ENCODE measurements around the gene SLIT3. TPM values are rescaled to one million over a fixed set of nuclear protein-coding genes. Genes with fewer than 3 reads are reported as not detected.

Gene SLIT3
- total and polyA plus RNA-seq, 9 of the 15 experiments (the other 6 are each of a cell fraction or from before 2014, with no cell fraction given): 0.01 to 0.04 TPM; not detected in 7

DNA sequence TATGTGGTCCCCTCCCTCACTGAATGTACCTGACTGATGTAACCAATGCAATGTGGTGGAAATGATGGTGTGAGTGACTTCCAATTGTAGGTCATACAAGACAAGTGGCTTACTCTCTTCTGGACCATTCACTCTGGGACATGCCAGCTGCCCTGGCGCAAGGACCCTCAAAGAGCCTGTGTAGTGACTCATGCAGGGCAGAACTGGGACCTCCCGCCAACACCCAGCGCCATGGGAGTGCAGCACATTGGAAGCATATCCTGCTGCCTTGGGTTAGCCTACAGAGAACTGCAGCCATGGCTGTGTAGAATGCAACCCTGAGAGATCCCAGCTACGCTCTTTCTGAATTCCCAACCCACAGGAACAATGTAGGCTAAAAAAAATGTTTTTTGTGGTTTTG, 631.8 kb downstream of the SLIT3 start:
- ATAC-seq (no peak), FAIRE-seq (no peak), DNase-seq (ENCODE audit: extremely low read depth in 1 of 4, low spot score in 3 of 4) (no peak)
- no TSS peak for BruUV-seq (replicated peaks)
- Histone ChIP-seq H3K36me3 (ENCODE audit: control insufficient read depth, insufficient read depth, low read length) (no peaks in the 10 kb centered on the region), H3K79me2 (ENCODE audit: control insufficient read depth, insufficient read depth, low read length) (no peaks in the 10 kb centered on the region), H2AFZ (ENCODE audit: low read depth, low read length) (no peak overlapping the region), H3K27me3 (ENCODE audit: control insufficient read depth in 2 of 2, insufficient read depth in 2 of 2, low read length in 2 of 2) (peaks cover 7 to 40% of the 10 kb centered on the region in 2 experiments), H3K27ac (ENCODE audit: extremely low read depth, low read depth, low read length) (no peak overlapping the region), H3K4me1 (replicated peaks in 1 of 2; ENCODE audit: control insufficient read depth in 2 of 2, insufficient read depth in 2 of 2, low read length in 2 of 2) (peaks cover 0 to 6% of the 10 kb centered on the region in 2 experiments; a peak in 1 of 5 replicates), H3K9me3 (replicated peaks; ENCODE audit: control insufficient read depth, insufficient read depth, low read depth, low read length) (no peaks in the 10 kb centered on the region), H3K9ac (ENCODE audit: insufficient read depth in 1 of 2, low read depth in 2 of 2, low read length in 2 of 2) (no peak overlapping the region), H4K20me1 (replicated peaks; ENCODE audit: control insufficient read depth, insufficient read depth, low read length) (0 out of 2 replicates have a peak, but pooled peaks cover 4% of the 10 kb centered on the region), H3K9me1 (ENCODE audit: control insufficient read depth, insufficient read depth, low read length) (no peaks in the 10 kb centered on the region), H3K4me2 (ENCODE audit: insufficient read depth, low read length) (no peak overlapping the region), H3K4me3 (no peak overlapping the region)
- intact Hi-C loops (cut with micrococcal nuclease): no loop called here
- in situ Hi-C loops (cut with MboI): loop anchor here (25.0 kb wide), 1 partner anchor 407 kb away; no protein-coding TSS in a partner anchor
- CTCF ChIA-PET (ENCODE audit: low intra/inter-chr PET ratio): no interaction called here
- POLR2A ChIA-PET: interaction anchor here (0.6 kb wide), 1 partner anchor 175 kb away, joined by 3 read pairs; no protein-coding TSS in a partner anchor
- TF ChIP-seq ELF2 (CRISPR knock-in tag; IDR thresholded peaks at IDR 0.05): no peak
- TF ChIP-seq C11orf30 (IDR thresholded peaks at IDR 0.05; ENCODE audit: low read depth): no peak
- TF ChIP-seq ZNF518B (CRISPR knock-in tag; IDR thresholded peaks at IDR 0.05): no peak
- no peak for TF ChIP-seq ZNF354B (CRISPR knock-in tag; IDR thresholded peaks at IDR 0.05)
- TF ChIP-seq ZNF583 (CRISPR knock-in tag; IDR thresholded peaks at IDR 0.05): no peak
- TF ChIP-seq ZNF511 (CRISPR knock-in tag; IDR thresholded peaks at IDR 0.05): no peak
- TF ChIP-seq EHMT2 (IDR thresholded peaks at IDR 0.05): no peak
- no peak for TF ChIP-seq PHF20 (IDR thresholded peaks at IDR 0.05; ENCODE audit: partially characterized antibody)
- no peak for TF ChIP-seq ZNF384 (IDR thresholded peaks at IDR 0.05; ENCODE audit: low read depth, low read length)
- TF ChIP-seq ZC3H8 (IDR thresholded peaks at IDR 0.05): no peak
- no peak for TF ChIP-seq MEF2D (tag; conservative IDR thresholded peaks at IDR 0.05; ENCODE audit: low read depth)
- TF ChIP-seq MYNN (IDR thresholded peaks at IDR 0.05): no peak
- TF ChIP-seq MYNN (CRISPR knock-in tag; IDR thresholded peaks at IDR 0.05): no peak
- no peak for TF ChIP-seq SNIP1 (IDR thresholded peaks at IDR 0.05; ENCODE audit: low read depth)
- no peak for TF ChIP-seq NELFE (IDR thresholded peaks at IDR 0.05; ENCODE audit: insufficient read depth, insufficient read length)
- no peak for TF ChIP-seq ZNF79 (CRISPR knock-in tag; IDR thresholded peaks at IDR 0.05; ENCODE audit: low read depth)
- no peak for TF ChIP-seq ZNF143 (CRISPR knock-in tag; IDR thresholded peaks at IDR 0.05)
- no peak for TF ChIP-seq ZNF436 (CRISPR knock-in tag; IDR thresholded peaks at IDR 0.05)
- no peak for TF ChIP-seq ARID1B (IDR thresholded peaks at IDR 0.05)
- WGBS (ENCODE audit: insufficient coverage, low coverage, missing lambda C conversion rate): 5% methylated on average over 4 of the region's 4 CpGs
